Measurements from ENCODE around the gene ADARB1.

DNA sequence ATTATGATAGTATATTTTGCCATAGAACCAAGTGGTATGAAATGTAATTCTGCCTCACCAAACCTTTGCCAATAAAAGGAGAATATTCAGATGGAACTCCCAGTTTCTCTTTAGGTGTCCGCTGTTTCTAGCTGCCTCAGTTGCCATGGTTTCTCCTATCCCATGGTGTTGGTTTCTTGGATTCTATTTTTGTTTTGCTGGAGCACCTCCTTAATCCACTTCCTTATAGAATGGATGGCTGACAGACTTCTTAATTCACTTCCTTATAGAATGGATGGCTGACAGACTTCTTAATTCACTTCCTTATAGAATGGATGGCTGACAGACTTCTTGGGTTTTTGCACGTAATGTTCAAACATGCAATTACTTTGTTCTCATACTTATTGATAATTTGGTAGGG is 43.7 kb downstream of the ADARB1 start:
- TF ChIP-seq, protein P1, sequence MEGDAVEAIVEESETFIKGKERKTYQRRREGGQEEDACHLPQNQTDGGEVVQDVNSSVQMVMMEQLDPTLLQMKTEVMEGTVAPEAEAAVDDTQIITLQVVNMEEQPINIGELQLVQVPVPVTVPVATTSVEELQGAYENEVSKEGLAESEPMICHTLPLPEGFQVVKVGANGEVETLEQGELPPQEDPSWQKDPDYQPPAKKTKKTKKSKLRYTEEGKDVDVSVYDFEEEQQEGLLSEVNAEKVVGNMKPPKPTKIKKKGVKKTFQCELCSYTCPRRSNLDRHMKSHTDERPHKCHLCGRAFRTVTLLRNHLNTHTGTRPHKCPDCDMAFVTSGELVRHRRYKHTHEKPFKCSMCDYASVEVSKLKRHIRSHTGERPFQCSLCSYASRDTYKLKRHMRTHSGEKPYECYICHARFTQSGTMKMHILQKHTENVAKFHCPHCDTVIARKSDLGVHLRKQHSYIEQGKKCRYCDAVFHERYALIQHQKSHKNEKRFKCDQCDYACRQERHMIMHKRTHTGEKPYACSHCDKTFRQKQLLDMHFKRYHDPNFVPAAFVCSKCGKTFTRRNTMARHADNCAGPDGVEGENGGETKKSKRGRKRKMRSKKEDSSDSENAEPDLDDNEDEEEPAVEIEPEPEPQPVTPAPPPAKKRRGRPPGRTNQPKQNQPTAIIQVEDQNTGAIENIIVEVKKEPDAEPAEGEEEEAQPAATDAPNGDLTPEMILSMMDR (IDR thresholded peaks at IDR 0.05), result no peak
- TF ChIP-seq POLR2A (IDR thresholded peaks at IDR 0.05), result no peak
